Hepatocyte (in vitro differentiated cells): ENCODE data around the gene TUBA3E. TPM values are rescaled to one million over a fixed set of nuclear protein-coding genes. Genes with fewer than 3 reads are reported as not detected.
"Not testable (repeated sequence)": the region's sequence is repeated elsewhere in the genome, so short reads cannot be mapped to it uniquely, and the experiment has no call there.

Experiments used
- DNase-seq: peaks from one replicate; pipeline ENCODE4 v3.0.0-alpha.2; 2016; ENCODE audit warnings: low spot score
- H2AFZ ChIP-seq: fragments of 200-600 bp; sonication (generic); 2 replicates; pipeline ENCODE4 v1.6.0; 2016; ENCODE audit warnings: antibody characterized with exemption, mild to moderate bottlenecking
- H3K27ac ChIP-seq: fragments of 200-600 bp; sonication (generic); 2 replicates; pipeline ENCODE4 v1.5.1; 2016; ENCODE audit warnings: mild to moderate bottlenecking
- H3K27me3 ChIP-seq: fragments of 200-600 bp; sonication (generic); 2 replicates; pipeline ENCODE4 v1.6.1; 2016
- H3K36me3 ChIP-seq: fragments of 200-600 bp; sonication (generic); replicated peaks from 2 replicates; pipeline ENCODE4 v1.5.1; 2016; ENCODE audit warnings: low read depth; ENCODE audit not compliant: insufficient read depth
- H3K4me1 ChIP-seq: fragments of 200-600 bp; sonication (generic); 2 replicates; pipeline ENCODE4 v1.5.1; 2016; ENCODE audit warnings: mild to moderate bottlenecking, moderate library complexity; ENCODE audit not compliant: insufficient read depth
- H3K4me2 ChIP-seq: fragments of 200-600 bp; sonication (generic); 2 replicates; pipeline ENCODE4 v1.6.0; 2016
- H3K4me3 ChIP-seq: fragments of 200-600 bp; sonication (generic); 2 replicates; pipeline ENCODE4 v1.5.1; 2016; ENCODE audit warnings: mild to moderate bottlenecking
- H3K79me2 ChIP-seq: fragments of 200-600 bp; sonication (generic); 2 replicates; pipeline ENCODE4 v1.6.0; 2017; ENCODE audit warnings: mild to moderate bottlenecking
- H3K9me2 ChIP-seq: fragments of 200-600 bp; sonication (generic); replicated peaks from 2 replicates; pipeline ENCODE4 v1.6.0; 2017; ENCODE audit warnings: mild to moderate bottlenecking; ENCODE audit not compliant: insufficient read depth
- H3K9me3 ChIP-seq: fragments of 200-600 bp; sonication (generic); 2 replicates; pipeline ENCODE4 v1.5.1; 2016; ENCODE audit warnings: low read depth, mild to moderate bottlenecking
- H4K20me1 ChIP-seq: fragments of 200-600 bp; sonication (generic); 2 replicates; pipeline ENCODE4 v1.6.0; 2016; ENCODE audit warnings: mild to moderate bottlenecking; ENCODE audit not compliant: insufficient read depth, poor library complexity, severe bottlenecking
- EZH2 ChIP-seq: fragments of 200-600 bp; sonication (generic); IDR thresholded peaks from 2 replicates; pipeline ENCODE4 v1.6.1; 2016; ENCODE audit warnings: antibody characterized with exemption, mild to moderate bottlenecking, borderline replicate concordance
- EZH2phosphoT487 ChIP-seq: fragments of 200-600 bp; sonication (generic); IDR thresholded peaks from one replicate; pipeline ENCODE4 v1.6.1; 2018; ENCODE audit warnings: antibody characterized with exemption, mild to moderate bottlenecking, low read depth, moderate library complexity; ENCODE audit not compliant: unreplicated experiment, severe bottlenecking
- WGBS: methylation state at CpG from one replicate; pipeline ENCODE4 v1.1.6; 2016; ENCODE audit warnings: low lambda C conversion rate; ENCODE audit errors: missing lambda C conversion rate; 5-methylcytosine and 5-hydroxymethylcytosine counted together
- polyA plus RNA-seq: library from polyadenylated mRNA; unstranded; fragments of >200 nt; fragmentation: Nextera tagmentation; extraction: Ambion mirVana; gene quantifications from 2 replicates; pipeline ENCODE4 v1.2.1, GENCODE V29; 2016
- total RNA-seq: library from RNA; depleted of rRNA; stranded (reverse); fragments of >200 nt; gene quantifications from 2 replicates; pipeline ENCODE4 v1.2.3, GENCODE V29; 2014
- TF ChIP-seq, protein P1 (sequence below): fragments of 200-600 bp; sonication (generic); IDR thresholded peaks from 2 replicates; pipeline ENCODE4 v1.5.1; 2016; ENCODE audit warnings: antibody characterized with exemption, mild to moderate bottlenecking; ENCODE audit not compliant: poor library complexity

TUBA3E gene
- total and polyA plus RNA-seq, 2 experiments from 2014 or later, result 18.1 to 31.8 TPM

DNA sequence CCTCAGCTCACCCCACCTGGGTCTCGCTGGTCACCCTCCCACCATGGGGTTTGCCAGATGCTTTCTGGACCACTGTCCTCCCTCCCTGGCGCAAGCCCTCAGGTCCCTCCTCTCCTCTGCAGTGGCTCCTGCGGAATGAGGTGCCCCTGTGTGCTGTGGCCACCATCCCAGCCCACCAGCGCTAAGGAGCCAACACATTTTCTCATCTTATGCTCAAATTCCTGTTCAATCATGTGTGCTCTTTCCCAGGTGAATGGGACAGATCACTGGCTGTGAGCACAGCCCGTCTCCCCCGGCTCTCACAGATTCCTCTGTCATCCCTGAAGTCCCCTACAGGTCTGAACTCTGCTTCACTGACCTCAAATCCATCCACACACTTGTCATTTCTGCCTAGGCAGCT lies 38.1 kb downstream of the TUBA3E start:
- Histone ChIP-seq H2AFZ (no peak overlapping the region), H3K36me3 (no peaks in the 10 kb centered on the region), H3K9me3 (no peaks in the 10 kb centered on the region), H3K9me2 (no peaks in the 10 kb centered on the region), H3K4me3 (no peak overlapping the region), H3K4me1 (no peaks in the 10 kb centered on the region), H4K20me1 (no peaks in the 10 kb centered on the region), H3K4me2 (no peak overlapping the region), H3K27me3 (no peaks in the 10 kb centered on the region), H3K79me2 (no peaks in the 10 kb centered on the region), H3K27ac (no peak overlapping the region)
- TF ChIP-seq, protein P1, sequence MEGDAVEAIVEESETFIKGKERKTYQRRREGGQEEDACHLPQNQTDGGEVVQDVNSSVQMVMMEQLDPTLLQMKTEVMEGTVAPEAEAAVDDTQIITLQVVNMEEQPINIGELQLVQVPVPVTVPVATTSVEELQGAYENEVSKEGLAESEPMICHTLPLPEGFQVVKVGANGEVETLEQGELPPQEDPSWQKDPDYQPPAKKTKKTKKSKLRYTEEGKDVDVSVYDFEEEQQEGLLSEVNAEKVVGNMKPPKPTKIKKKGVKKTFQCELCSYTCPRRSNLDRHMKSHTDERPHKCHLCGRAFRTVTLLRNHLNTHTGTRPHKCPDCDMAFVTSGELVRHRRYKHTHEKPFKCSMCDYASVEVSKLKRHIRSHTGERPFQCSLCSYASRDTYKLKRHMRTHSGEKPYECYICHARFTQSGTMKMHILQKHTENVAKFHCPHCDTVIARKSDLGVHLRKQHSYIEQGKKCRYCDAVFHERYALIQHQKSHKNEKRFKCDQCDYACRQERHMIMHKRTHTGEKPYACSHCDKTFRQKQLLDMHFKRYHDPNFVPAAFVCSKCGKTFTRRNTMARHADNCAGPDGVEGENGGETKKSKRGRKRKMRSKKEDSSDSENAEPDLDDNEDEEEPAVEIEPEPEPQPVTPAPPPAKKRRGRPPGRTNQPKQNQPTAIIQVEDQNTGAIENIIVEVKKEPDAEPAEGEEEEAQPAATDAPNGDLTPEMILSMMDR, result no peak
- 98% methylated on average over 5 of the region's 6 CpGs for WGBS
- no peak for DNase-seq

DNA sequence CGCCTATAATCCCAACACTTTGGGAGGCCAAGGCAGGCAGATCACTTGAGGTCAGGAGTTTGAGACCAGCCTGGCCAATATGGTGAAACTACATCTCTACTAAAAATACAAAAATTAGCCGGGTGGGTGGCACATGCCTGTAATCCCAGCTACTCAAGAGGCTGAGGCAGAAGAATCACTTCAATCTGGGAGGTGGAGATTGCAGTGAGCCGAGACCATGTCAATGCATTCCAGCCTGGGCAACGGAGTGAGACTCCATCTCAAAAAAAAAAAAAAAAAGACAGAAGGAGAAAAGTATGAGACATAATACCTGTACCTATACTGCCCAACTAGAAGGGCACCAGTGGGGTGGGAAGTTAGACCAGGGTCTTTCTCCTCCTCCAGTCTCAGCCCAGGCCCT lies 38.9 kb downstream of the TUBA3E start:
- 94% methylated on average over 3 of the region's 4 CpGs for WGBS
- H3K36me3 ChIP-seq, result not testable (repeated sequence)

DNA sequence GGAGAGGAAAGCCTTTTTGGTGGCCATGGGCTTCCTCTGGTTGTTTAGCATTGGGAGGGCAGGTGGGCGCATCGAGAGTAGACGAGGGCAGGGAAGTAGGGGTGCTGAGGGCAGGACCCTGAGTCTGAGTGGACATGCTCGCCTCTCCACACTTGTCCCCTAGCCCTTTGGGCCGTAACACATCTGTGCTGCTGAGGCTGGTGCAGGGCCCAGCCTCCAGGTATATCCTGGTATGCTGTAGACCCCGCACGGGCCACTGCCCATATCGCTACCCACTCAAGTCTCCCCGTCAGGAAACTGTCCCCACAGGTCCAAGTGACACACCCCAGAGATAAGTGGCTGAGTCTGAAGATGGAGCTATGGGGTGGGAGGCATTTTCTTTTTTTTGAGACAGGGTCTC lies 39.6 kb downstream of the TUBA3E start:
- no peaks in the 10 kb centered on the region for H3K27me3 ChIP-seq
- H3K36me3 ChIP-seq, result no peaks in the 10 kb centered on the region
- H3K4me3 ChIP-seq, result no peak overlapping the region
- H3K9me3 ChIP-seq, result no peaks in the 10 kb centered on the region
- no peak overlapping the region for H3K27ac ChIP-seq
- no peak for DNase-seq
- H2AFZ ChIP-seq, result no peak overlapping the region
- no peaks in the 10 kb centered on the region for H3K79me2 ChIP-seq
- H4K20me1 ChIP-seq, result no peaks in the 10 kb centered on the region
- H3K9me2 ChIP-seq, result no peaks in the 10 kb centered on the region
- no peak overlapping the region for H3K4me2 ChIP-seq
- 97% methylated on average over 9 of the region's 9 CpGs for WGBS
- TF ChIP-seq EZH2phosphoT487, result no peak
- no peak for TF ChIP-seq EZH2
- no peaks in the 10 kb centered on the region for H3K4me1 ChIP-seq

More for the DNA sequence above, 38.9 kb downstream of the TUBA3E start:
- not testable (repeated sequence) for H3K4me3 ChIP-seq, H3K79me2 ChIP-seq, H3K4me2 ChIP-seq, H3K9me3 ChIP-seq, H2AFZ ChIP-seq, H3K9me2 ChIP-seq, H3K4me1 ChIP-seq, H3K27ac ChIP-seq, H3K27me3 ChIP-seq, DNase-seq, H4K20me1 ChIP-seq

DNA sequence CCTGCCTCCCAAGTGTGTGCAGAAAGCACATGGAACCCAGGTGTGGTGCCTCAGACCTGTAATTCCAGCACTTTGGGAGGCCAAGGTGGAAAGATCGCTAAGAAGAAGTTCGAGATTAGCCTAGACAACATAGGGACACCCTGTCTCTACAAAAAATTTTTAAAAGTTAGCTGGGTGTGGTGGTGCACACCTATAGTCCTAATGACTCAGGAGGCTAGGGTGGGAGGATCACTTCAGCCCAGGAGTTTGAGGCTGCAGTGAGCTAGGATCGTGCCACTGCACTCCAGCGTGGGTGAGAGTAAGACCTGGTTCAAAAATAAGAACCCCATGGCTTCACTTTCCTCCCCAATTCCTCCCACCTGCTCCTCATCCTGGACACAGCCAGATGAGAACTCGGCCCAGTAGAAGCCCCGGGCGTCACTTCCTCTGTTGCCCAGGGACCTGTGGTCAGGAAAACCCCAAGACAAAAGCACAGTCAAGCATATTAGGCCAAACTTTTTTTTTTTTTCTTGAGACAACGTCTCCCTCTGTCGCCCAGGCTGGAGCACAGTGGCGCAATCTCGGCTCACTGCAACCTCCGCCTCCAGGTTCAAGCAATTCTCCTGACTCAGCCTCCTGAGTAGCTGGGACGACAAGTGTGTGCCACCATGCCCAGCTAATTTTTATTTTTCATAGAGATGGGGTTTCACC lies 40.3 kb downstream of the TUBA3E start:
- H3K4me1 ChIP-seq, H3K36me3 ChIP-seq, H3K9me3 ChIP-seq, DNase-seq, H3K9me2 ChIP-seq, H3K27ac ChIP-seq, H3K4me3 ChIP-seq, H2AFZ ChIP-seq, H3K79me2 ChIP-seq, H4K20me1 ChIP-seq, H3K27me3 ChIP-seq, H3K4me2 ChIP-seq: not testable (repeated sequence)
- WGBS, result 88% methylated on average over 12 of the region's 13 CpGs

DNA sequence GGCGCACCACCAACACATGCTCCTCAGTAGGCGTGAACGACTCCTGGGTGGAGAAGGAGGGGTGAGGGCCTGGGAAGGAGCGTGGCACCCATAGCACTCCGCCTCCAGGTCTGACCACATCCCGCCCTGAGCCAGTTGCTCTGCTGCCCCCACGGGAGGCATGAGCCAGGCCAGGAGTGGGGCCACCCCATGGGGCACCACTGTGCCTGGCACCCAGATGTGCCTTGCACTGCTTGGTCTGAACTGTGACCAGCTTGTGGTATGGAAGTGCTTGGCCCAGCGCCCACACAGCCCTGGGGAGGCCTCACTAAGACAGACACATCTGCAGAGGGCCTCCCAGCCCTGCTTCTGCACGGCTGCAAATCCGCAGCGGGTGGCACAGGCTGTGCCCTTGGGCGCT lies 40.9 kb downstream of the TUBA3E start:
- not testable (repeated sequence) for H3K4me1 ChIP-seq, H3K36me3 ChIP-seq, H4K20me1 ChIP-seq, H3K27me3 ChIP-seq, H3K9me3 ChIP-seq, H3K4me2 ChIP-seq, H3K9me2 ChIP-seq, DNase-seq, H3K27ac ChIP-seq, H2AFZ ChIP-seq, H3K4me3 ChIP-seq, H3K79me2 ChIP-seq
- 84% methylated on average over 9 of the region's 12 CpGs for WGBS
